Vagina (tissue), 2 donors: ENCODE data around the gene KYAT1. TPM values are rescaled to one million over a fixed set of nuclear protein-coding genes. Genes with fewer than 3 reads are reported as not detected.
A peak's percentile ranks its signal among the peaks of the same experiment; 100 is the strongest.

Source experiments
- DNase-seq, 2 donors: peaks; one replicate each; pipeline ENCODE4 v3.0.0-alpha.2; 2017; ENCODE audit errors: extremely low spot score in 2 of 2
- H3K27ac ChIP-seq: fragments of 200-600 bp; sonication (generic); one replicate; pipeline ENCODE4 v1.5.1; 2019
- H3K27me3 ChIP-seq: fragments of 200-600 bp; sonication (generic); one replicate; pipeline ENCODE4 v1.5.1; 2019
- H3K36me3 ChIP-seq, 2 donors: fragments of 200-600 bp; sonication (generic); one replicate each; pipeline ENCODE4 v1.5.1; 2017 to 2019
- H3K4me1 ChIP-seq: fragments of 200-600 bp; sonication (generic); one replicate; pipeline ENCODE4 v1.5.1; 2019
- H3K4me3 ChIP-seq, 2 donors: fragments of 200-600 bp; sonication (generic); 1 replicate in 1 of 2; 2 replicates in 1 of 2; pipeline ENCODE4 v1.5.1; 2016 to 2019
- H3K9me3 ChIP-seq: fragments of 200-600 bp; sonication (generic); one replicate; pipeline ENCODE4 v1.5.1; 2019
- POLR2A ChIP-seq, 2 donors: fragments of 450-650 bp; IDR thresholded peaks; one replicate each; pipeline ENCODE4 v1.6.1; 2017; ENCODE audit warnings: antibody characterized with exemption in 2 of 2, mild to moderate bottlenecking in 2 of 2, moderate library complexity in 2 of 2
- POLR2AphosphoS5 ChIP-seq, 2 donors: sonication (generic); formaldehyde crosslinking; IDR thresholded peaks; one replicate each; pipeline ENCODE4 v1.9.0; 2017; ENCODE audit warnings: antibody characterized with exemption in 2 of 2, mild to moderate bottlenecking in 2 of 2, low read depth in 1 of 2; ENCODE audit not compliant: insufficient read depth in 1 of 2
- intact Hi-C: fragments of 100-400 bp; cut with DNase I; formaldehyde crosslinking; loops from one replicate; pipeline ENCODE4 v1.15.1; 2023
- total RNA-seq: library from RNA; depleted of rRNA; stranded (reverse); fragments of >200 nt; gene quantifications from one replicate; pipeline ENCODE4 v1.2.3, GENCODE V29; 2016
- TF ChIP-seq, protein P1 (sequence below), 3 experiments: fragments of 450-650 bp in 2 of 3; fragments of 200-600 bp in 1 of 3; sonication (generic) in 1 of 3; IDR thresholded peaks; one replicate each; pipeline ENCODE4 v1.5.1; 2017 to 2019; ENCODE audit warnings: antibody characterized with exemption in 3 of 3, mild to moderate bottlenecking in 2 of 3, moderate library complexity in 2 of 3

Gene KYAT1
- total RNA-seq, 1 donor from 2014 or later: 11.0 TPM

DNA sequence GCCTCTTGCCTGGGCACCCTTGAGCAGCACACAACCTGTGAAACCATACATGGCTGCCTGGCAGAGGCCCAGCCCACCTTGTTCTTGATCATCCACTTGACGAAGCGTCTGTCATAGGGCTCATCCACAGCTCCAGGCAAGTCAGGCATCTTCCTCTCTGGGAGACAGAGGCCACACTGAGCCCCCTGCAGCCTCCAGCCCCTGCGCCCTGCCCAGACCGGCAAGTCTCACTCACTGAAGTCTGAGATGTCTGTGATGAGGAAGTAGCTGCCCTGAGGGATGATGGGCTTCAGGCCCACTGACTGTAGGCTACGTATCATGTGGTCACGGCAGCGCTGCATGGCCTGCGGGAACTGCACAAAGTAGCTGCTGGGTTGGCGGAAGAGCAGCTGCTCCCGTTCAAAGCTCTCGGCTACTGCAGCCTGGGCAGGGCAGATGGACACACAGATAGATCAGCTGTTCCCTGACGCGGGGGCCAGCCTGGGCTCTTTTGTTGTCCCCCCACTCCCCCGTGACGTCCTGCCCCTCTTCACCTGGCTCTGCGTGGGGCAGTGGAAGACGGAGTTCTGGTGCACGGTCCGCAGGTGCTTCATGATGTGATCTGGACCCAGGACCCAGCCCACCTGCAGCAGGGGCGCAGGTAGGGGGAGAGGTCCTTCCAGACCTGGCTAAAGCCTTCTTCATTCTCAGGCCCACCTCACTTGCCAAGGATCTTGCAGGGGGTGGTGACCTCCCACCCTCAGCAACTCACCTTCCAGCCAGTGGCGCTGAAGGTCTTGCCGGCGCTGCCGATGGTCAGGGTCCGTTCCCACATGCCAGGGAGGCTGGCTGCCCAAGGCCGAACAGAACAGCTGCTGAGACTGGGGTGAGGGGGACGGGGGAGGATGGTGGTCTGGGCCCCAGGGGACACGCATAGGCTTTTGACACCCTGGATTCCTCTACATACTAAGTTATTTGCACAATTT lies 46.2 kb downstream of the KYAT1 start:
- H3K9me3 ChIP-seq: no peaks in the 10 kb centered on the region
- no peak overlapping the region for H3K27ac ChIP-seq
- no peaks in the 10 kb centered on the region for H3K27me3 ChIP-seq
- no peak for DNase-seq
- no peaks in the 10 kb centered on the region for H3K4me1 ChIP-seq
- H3K36me3 ChIP-seq: no peaks in the 10 kb centered on the region
- TF ChIP-seq POLR2A (IDR thresholded peaks at IDR 0.05) (no peak), POLR2AphosphoS5 (IDR thresholded peaks at IDR 0.05; ENCODE audit: insufficient read depth in 1 of 2, low read depth in 1 of 2) (no peak)
- TF ChIP-seq, protein P1, sequence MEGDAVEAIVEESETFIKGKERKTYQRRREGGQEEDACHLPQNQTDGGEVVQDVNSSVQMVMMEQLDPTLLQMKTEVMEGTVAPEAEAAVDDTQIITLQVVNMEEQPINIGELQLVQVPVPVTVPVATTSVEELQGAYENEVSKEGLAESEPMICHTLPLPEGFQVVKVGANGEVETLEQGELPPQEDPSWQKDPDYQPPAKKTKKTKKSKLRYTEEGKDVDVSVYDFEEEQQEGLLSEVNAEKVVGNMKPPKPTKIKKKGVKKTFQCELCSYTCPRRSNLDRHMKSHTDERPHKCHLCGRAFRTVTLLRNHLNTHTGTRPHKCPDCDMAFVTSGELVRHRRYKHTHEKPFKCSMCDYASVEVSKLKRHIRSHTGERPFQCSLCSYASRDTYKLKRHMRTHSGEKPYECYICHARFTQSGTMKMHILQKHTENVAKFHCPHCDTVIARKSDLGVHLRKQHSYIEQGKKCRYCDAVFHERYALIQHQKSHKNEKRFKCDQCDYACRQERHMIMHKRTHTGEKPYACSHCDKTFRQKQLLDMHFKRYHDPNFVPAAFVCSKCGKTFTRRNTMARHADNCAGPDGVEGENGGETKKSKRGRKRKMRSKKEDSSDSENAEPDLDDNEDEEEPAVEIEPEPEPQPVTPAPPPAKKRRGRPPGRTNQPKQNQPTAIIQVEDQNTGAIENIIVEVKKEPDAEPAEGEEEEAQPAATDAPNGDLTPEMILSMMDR (IDR thresholded peaks at IDR 0.05): no peak
- H3K4me3 ChIP-seq: no peak overlapping the region
- intact Hi-C loops: no loop called here

DNA sequence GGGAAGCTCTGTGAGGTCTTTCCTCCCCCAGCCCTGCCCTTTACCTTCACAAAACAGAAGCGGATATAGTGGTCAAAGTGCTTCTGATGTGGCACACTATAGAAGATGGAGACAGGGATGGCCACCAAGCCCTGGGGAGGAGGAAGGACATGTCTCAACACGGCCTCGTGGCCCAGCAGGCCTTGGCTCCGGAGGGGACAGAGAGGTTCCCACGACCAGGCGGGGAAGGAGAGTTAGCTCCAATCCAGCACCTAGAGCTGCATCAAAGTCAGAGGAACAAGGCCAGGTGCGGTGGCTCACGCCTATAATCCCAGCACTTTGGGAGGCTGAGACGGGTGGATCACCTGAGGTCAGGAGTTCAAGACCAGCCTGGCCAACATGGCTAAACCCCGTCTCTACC lies 48.1 kb downstream of the KYAT1 start:
- peaks cover 12% of the 10 kb centered on the region for H3K4me1 ChIP-seq
- H3K9me3 ChIP-seq: no peaks in the 10 kb centered on the region
- no peaks in the 10 kb centered on the region for H3K27me3 ChIP-seq
- no peak for TF ChIP-seq POLR2A (IDR thresholded peaks at IDR 0.05)
- TF ChIP-seq POLR2AphosphoS5 (IDR thresholded peaks at IDR 0.05; ENCODE audit: insufficient read depth in 1 of 2, low read depth in 1 of 2): no peak
- TF ChIP-seq, protein P1 (IDR thresholded peaks at IDR 0.05): no peak
- H3K36me3 ChIP-seq: no peaks in the 10 kb centered on the region
- DNase-seq: no peak
- H3K27ac ChIP-seq: no peak overlapping the region
- intact Hi-C loops: no loop called here
- no peak overlapping the region for H3K4me3 ChIP-seq

DNA sequence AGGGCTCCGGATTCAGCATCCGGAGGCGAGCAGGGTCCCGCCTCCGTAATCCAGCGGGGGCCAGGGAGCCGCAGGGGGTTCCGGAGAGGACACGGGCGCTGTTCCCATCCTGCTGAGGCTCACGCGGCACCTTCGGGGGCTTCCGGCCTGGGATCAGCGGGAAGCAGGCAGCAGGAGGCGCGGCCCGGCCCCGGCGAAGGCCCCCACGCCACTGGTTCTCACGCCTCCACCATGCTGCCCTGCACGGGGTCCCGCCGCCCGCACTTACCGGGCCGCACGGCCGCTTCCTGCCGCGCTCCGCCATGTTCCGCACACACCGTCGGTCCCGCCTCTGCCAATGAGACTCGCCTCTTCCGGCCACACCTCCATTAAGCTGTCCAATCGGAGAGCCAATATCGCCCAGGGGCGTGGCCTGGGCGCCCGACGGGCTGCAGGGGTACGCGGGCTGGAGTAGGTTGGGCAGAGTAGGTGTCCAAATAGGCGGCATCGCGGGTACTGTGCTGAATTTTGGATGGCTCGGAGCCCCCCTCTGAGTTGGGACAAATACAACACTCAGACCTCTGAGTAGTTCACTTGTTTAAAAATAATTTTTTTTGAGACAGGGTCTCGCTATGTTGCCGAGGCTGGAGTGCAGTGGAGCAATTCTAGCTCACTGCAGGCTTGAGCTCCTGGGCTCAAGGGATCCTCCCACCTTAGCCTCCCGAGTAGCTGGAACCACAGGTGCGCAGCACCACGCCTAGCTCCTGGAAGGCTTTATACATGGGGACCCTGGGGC lies 52.1 kb downstream of the KYAT1 start, which contains the start of gene SPOUT1:
SPOUT1 (minus strand) TSS at position 318 of the 775 bp plus-strand sequence; CDS start at position 304, 14 bp downstream.
- Histone ChIP-seq H3K36me3 (peaks cover 0 to 23% of the 10 kb centered on the region in 2 donors), H3K4me3 (peak within 1 kb of the TSS; percentile 76 to 81), H3K4me1 (peaks cover 19% of the 10 kb centered on the region), H3K27ac (peak within 1 kb of the TSS; percentile 45), H3K27me3 (no peaks in the 10 kb centered on the region), H3K9me3 (no peaks in the 10 kb centered on the region)
- intact Hi-C loops: no loop called here
- DNase-seq: peak; percentile 94 to 96
- TF ChIP-seq POLR2AphosphoS5 (IDR thresholded peaks at IDR 0.05; ENCODE audit: insufficient read depth in 1 of 2, low read depth in 1 of 2) (peak; percentile 68 to 82), POLR2A (IDR thresholded peaks at IDR 0.05) (peak in 1 of 2 donors; percentile 12)
- TF ChIP-seq, protein P1 (IDR thresholded peaks at IDR 0.05): no peak

DNA sequence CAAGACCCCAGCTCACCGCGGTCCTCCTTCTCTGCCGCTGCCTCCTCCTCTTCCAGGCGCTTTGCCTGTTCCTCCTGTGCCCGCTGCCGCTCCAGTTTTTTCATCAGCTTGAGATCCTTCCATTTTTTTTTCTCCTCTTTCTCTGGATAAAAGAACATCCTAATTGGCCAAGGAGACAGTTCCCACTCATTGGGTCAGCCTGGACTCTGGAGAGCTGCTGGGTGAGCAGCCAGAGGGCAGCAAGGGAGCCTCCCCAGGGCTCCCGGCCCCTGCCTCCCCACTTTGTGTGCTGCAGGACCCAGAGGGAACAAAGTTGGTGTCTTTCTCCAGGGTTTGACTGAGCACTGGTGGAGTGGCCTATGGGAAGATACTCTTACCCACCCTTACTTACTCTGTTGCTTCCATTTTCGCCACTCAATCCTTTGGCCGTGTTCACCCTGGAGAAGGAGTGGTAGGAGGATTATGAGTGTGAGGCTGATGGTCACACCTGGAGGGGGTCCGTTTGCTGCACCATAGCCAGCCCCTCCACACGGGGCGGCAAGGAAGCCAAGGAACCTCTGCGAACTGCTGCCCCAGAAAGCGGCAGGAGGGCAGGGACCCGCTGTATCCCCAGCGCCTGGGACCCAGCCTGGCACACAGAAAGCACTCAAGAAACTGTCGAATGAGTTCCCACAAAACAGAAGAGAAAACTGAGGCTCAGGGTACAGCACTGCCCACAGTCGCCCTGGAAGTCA lies 52.9 kb downstream of the KYAT1 start:
- Histone ChIP-seq H3K4me1 (peaks cover 19% of the 10 kb centered on the region), H3K4me3 (peak overlapping the region; percentile 76 to 81), H3K27me3 (no peaks in the 10 kb centered on the region), H3K36me3 (peaks cover 0 to 29% of the 10 kb centered on the region in 2 donors), H3K9me3 (no peaks in the 10 kb centered on the region), H3K27ac (peak overlapping the region; percentile 45)
- no peak for DNase-seq
- TF ChIP-seq POLR2AphosphoS5 (IDR thresholded peaks at IDR 0.05; ENCODE audit: insufficient read depth in 1 of 2, low read depth in 1 of 2): no peak
- no peak for TF ChIP-seq POLR2A (IDR thresholded peaks at IDR 0.05)
- TF ChIP-seq, protein P1 (IDR thresholded peaks at IDR 0.05): no peak
- intact Hi-C loops: no loop called here
